SJSA1 (cell line): ENCODE results near the gene NHEJ1. TPM values are rescaled to one million over a fixed set of nuclear protein-coding genes. Genes with fewer than 3 reads are reported as not detected.
A peak's percentile ranks its signal among the peaks of the same experiment; 100 is the strongest.

ENCODE experiments used
- DNase-seq, 2 experiments: peaks; one replicate each; pipeline ENCODE4 v3.0.0-alpha.2; 2015 to 2020; ENCODE audit warnings: low spot score in 2 of 2, low read depth in 1 of 2
- H3K27ac ChIP-seq: fragments of 250-450 bp; sonication (Bioruptor Pico); 2 replicates; pipeline ENCODE4 v1.5.1; 2020; ENCODE audit warnings: mild to moderate bottlenecking, moderate library complexity
- H3K27me3 ChIP-seq: fragments of 250-450 bp; sonication (Bioruptor Pico); replicated peaks from 2 replicates; pipeline ENCODE4 v1.5.1; 2020; ENCODE audit warnings: mild to moderate bottlenecking, moderate library complexity
- H3K36me3 ChIP-seq: fragments of 250-450 bp; sonication (Bioruptor Pico); 2 replicates; pipeline ENCODE4 v1.5.1; 2020; ENCODE audit warnings: mild to moderate bottlenecking
- H3K4me1 ChIP-seq: fragments of 250-450 bp; sonication (Bioruptor Pico); replicated peaks from 2 replicates; pipeline ENCODE4 v1.6.1; 2021; ENCODE audit warnings: mild to moderate bottlenecking
- H3K4me3 ChIP-seq: fragments of 250-450 bp; sonication (Bioruptor Pico); 2 replicates; pipeline ENCODE4 v1.5.1; 2020; ENCODE audit warnings: mild to moderate bottlenecking
- H3K9me3 ChIP-seq: fragments of 250-450 bp; sonication (Bioruptor Pico); replicated peaks from 2 replicates; pipeline ENCODE4 v1.5.1; 2020; ENCODE audit warnings: mild to moderate bottlenecking
- total RNA-seq: library from RNA; depleted of rRNA; stranded (reverse); fragments of >200 nt; shearing (Covaris generic); gene quantifications from 2 replicates; pipeline ENCODE4 v1.2.3, GENCODE V29; 2014

Gene NHEJ1
- total RNA-seq, 1 experiment from 2014 or later, result 15.4 TPM

GRCh38 chr2:219177552-219178376 is 17.1 kb upstream of the NHEJ1 start, which contains the start of gene RETREG2:
Gene RETREG2 (plus strand): TSS chr2:219178275. CDS start chr2:219178353, 78 bp downstream.
- no peaks in the 10 kb centered on the region for H3K9me3 ChIP-seq
- H3K27ac ChIP-seq, result peak within 1 kb of the TSS; percentile 87
- peaks cover 17% of the 10 kb centered on the region for H3K4me1 ChIP-seq
- H3K27me3 ChIP-seq, result no peaks in the 10 kb centered on the region
- H3K36me3 ChIP-seq, result peaks cover 55% of the 10 kb centered on the region
- peak within 1 kb of the TSS; percentile 73 for H3K4me3 ChIP-seq
- peak; percentile 82 to 98 for DNase-seq

- Histone ChIP-seq H3K27me3 (no peaks in the 10 kb centered on the region), H3K4me1 (peaks cover 17% of the 10 kb centered on the region), H3K9me3 (no peaks in the 10 kb centered on the region), H3K36me3 (peaks cover 50% of the 10 kb centered on the region), H3K27ac (peak within 1 kb of the TSS; percentile 87), H3K4me3 (peak within 1 kb of the TSS; percentile 73)
- DNase-seq, result peak; percentile 79 to 87
Observed at GRCh38 chr2:219176818-219177551, 16.4 kb upstream of the NHEJ1 start, which contains the start of gene CNPPD1. Gene CNPPD1 (minus strand): TSS chr2:219176925. CDS start chr2:219176828, 97 bp downstream.

DNA sequence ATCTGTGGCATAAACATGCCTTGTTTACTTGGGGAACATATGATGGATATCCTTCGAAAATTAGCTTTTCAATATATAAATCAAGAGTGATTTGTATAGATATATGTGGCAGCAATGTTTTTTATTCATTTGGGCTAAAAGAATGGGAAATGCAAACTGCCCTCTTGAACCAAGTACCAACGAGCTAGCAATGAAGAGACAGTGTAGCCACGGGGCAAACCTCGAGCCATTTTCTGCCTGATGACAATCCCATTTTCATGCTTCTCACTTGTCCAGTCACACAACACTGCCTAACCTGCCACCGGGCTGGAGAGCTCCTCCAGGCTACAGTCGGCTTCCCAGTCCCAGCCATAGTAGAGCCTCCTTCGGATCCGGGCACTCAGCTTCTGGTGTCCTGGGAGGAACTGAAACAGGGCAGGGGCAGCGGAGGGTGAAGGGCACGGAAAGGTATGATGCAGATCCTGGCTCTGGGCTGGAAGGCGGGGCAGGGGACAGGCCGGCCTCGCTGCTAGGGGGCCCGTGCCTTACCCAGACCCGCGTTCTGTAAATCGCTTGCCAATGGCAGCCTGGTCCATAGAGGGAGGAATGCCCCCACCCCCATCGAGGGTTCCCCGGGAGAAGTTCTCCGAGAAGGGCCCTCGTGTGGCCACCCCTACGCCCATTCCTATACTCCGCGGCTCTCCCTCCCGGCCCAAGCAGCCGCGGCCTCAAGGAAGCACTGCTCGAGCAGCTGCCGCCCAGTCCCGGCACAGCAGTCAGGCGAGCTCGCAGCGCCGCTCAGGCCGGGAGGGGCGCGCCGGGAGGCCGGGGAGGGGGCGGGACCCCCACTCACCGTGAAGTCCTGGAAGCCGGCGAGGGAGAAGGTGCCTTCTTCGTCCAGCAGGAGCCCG is 15.6 kb upstream of the NHEJ1 start:
- Histone ChIP-seq H3K27me3 (no peaks in the 10 kb centered on the region), H3K4me1 (peaks cover 17% of the 10 kb centered on the region), H3K27ac (peak overlapping the region; percentile 87; the same call in 1 of the 2 replicates), H3K4me3 (peak overlapping the region; percentile 73), H3K9me3 (no peaks in the 10 kb centered on the region), H3K36me3 (peaks cover 41% of the 10 kb centered on the region)
- DNase-seq, result peak in 1 of 2 experiments; percentile 52

GRCh38 chr2:219175486-219175885 is 14.9 kb upstream of the NHEJ1 start:
- peak overlapping the region; percentile 73 for H3K4me3 ChIP-seq

GRCh38 chr2:219174801-219175200 is 14.2 kb upstream of the NHEJ1 start:
- H3K9me3 ChIP-seq, result no peaks in the 10 kb centered on the region
- H3K4me1 ChIP-seq, result peaks cover 17% of the 10 kb centered on the region
- no peak overlapping the region for H3K4me3 ChIP-seq
- no peak overlapping the region for H3K27ac ChIP-seq
- H3K36me3 ChIP-seq, result peaks cover 28% of the 10 kb centered on the region
- no peaks in the 10 kb centered on the region for H3K27me3 ChIP-seq
- no peak for DNase-seq

More at GRCh38 chr2:219175486-219175885, 14.9 kb upstream of the NHEJ1 start:
- H3K27me3 ChIP-seq, result no peaks in the 10 kb centered on the region
- no peak for DNase-seq
- H3K4me1 ChIP-seq, result peaks cover 17% of the 10 kb centered on the region
- H3K36me3 ChIP-seq, result peaks cover 35% of the 10 kb centered on the region
- no peaks in the 10 kb centered on the region for H3K9me3 ChIP-seq
- no peak overlapping the region for H3K27ac ChIP-seq

DNA sequence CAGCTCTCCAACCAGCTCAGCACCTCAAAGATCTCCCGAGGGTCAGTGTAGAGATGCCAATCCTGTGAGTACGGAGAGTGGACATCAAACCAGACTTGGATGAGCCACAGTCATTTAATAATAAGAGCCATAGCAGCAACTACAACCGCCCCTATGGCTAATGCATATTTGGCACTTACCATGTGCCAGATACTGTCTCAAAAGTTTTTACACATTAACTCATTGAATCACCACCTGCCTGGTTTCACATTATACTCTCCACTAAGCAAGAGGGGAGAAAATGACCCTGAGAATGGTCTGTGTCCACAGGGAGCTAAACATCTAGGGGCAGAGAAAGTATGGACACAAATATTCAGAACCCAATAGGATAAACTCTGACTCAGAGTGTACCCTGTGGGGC is 13.5 kb upstream of the NHEJ1 start:
- H3K27ac ChIP-seq, result no peak overlapping the region
- H3K36me3 ChIP-seq, result peaks cover 21% of the 10 kb centered on the region
- no peak overlapping the region for H3K4me3 ChIP-seq
- no peak for DNase-seq
- no peaks in the 10 kb centered on the region for H3K9me3 ChIP-seq
- peaks cover 15% of the 10 kb centered on the region for H3K4me1 ChIP-seq
- H3K27me3 ChIP-seq, result no peaks in the 10 kb centered on the region

DNA sequence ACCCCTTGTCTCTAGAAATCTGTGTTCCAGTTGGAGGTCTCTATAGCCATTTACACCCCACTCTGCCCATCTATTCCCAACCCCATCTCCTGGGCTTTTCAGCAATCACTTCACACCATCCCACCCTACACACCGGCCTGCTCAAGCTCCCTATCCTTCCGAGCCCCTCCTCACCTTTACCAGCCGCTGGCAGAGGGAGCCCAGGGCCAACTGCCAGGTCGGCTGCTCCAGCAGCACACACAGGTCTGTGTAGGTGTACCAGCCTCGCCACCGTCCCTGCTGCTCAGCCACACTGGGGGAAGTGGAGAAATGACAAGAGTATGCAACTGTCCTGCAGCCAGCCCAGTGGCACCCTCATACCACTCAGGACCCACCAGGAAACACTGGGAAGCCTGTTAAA is 12.6 kb upstream of the NHEJ1 start:
- H3K27me3 ChIP-seq, result no peaks in the 10 kb centered on the region
- no peak for DNase-seq
- no peaks in the 10 kb centered on the region for H3K9me3 ChIP-seq
- peaks cover 21% of the 10 kb centered on the region for H3K36me3 ChIP-seq
- H3K4me1 ChIP-seq, result peaks cover 9% of the 10 kb centered on the region
- H3K4me3 ChIP-seq, result no peak overlapping the region
- H3K27ac ChIP-seq, result no peak overlapping the region

DNA sequence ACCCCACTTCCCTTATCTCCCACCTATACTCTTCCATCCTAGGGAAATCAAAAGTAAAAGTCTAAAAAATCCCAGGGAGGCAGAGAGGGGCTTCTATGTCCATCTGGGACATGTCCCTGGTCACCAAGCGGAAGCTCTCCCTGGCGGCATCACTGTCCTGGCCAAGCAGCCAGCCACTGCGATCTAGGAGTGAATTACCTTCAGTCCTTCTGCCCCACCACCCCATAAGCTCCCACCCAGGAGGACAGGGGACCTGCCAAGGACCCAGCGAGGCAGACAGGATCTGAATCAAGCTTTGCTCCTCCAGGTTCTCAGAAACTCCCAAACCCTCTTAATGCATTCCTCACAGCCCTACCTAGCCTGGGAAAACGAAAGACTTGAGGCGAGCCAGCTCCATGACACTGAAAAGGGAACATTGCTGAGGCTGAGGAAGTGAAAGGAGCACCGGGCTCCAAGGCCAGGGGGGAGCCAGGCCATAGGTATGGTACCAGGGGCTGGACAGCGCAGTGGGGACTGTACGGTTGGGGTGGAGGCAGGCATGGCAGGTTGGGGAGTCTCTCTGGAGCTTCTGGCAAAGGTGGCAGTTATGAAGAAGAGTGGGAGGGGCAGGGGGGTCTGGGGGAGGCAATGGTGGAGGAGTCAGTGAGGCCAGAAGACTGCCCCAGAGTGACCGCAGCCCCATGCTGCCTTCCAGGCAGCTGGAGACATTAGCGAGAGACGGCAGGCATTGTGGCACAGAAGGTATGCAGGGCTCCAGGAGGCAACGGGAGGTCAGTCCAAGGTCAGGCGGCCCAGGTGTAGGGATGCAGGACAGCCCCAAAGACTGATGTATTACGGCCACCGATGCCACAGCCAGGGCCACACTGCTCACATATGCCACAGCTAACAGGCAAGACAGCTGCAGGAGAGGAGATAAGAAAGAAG is 11.9 kb upstream of the NHEJ1 start:
- no peak overlapping the region for H3K4me3 ChIP-seq
- no peak for DNase-seq
- H3K4me1 ChIP-seq, result peaks cover 9% of the 10 kb centered on the region
- H3K27ac ChIP-seq, result no peak overlapping the region
- peaks cover 21% of the 10 kb centered on the region for H3K36me3 ChIP-seq
- no peaks in the 10 kb centered on the region for H3K9me3 ChIP-seq
- H3K27me3 ChIP-seq, result no peaks in the 10 kb centered on the region

DNA sequence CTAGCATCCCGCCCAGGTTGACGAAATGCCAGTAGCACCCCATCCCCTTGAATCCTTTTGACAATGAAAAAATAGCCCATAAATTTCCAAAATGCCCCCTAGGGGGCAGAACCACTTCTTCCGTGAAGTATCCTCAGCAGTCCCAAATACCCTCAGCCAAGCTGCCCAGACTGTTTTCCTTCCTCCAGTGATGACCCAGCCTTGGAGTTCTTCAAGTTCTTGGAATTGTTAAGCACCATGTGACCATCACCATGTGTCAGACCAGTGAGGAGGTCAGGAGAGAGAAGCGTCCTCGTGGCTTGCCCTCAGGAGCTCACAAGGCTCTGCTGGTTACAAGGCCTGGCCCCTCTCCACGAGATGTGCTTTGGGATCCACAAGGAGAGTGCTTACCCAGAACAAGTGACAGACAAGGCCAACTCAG is 10.6 kb upstream of the NHEJ1 start:
- H3K27ac ChIP-seq, result no peak overlapping the region

GRCh38 chr2:219169930-219170654 is 9.5 kb upstream of the NHEJ1 start, which contains the start of gene SLC23A3:
Gene SLC23A3 (minus strand): TSS chr2:219170029. CDS start chr2:219169984, 45 bp downstream.
- Histone ChIP-seq H3K9me3 (no peaks in the 10 kb centered on the region), H3K27ac (no peak within 1 kb of the TSS), H3K36me3 (peaks cover 15% of the 10 kb centered on the region), H3K27me3 (no peaks in the 10 kb centered on the region), H3K4me3 (no peak within 1 kb of the TSS), H3K4me1 (no peaks in the 10 kb centered on the region)
- DNase-seq, result no peak

More for the DNA sequence above, 10.6 kb upstream of the NHEJ1 start:
- Histone ChIP-seq H3K27me3 (no peaks in the 10 kb centered on the region), H3K4me1 (peaks cover 7% of the 10 kb centered on the region), H3K4me3 (no peak overlapping the region), H3K9me3 (no peaks in the 10 kb centered on the region), H3K36me3 (peaks cover 17% of the 10 kb centered on the region)
- DNase-seq, result peak in 1 of 2 experiments; percentile 49

DNA sequence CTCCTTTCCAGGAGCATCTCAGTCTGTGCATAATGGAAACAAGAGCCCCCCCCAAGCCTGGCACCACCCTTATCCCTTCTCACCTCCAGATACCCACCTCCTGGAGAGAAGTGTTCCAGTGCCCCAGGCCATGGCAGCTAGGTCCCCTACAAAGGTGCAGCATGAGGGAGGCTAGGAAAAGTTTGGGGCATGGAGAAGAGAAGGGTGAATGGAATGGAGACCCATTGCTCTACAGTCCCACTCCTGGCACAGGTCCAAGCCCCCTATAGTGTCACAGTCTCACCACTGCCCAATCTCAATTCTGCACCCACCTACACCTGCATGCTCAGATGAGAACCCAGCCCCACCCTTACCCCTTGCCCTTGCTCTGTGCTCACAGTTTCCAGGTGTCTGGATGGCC is 8.3 kb upstream of the NHEJ1 start:
- no peak overlapping the region for H3K27ac ChIP-seq
- no peaks in the 10 kb centered on the region for H3K9me3 ChIP-seq
- H3K27me3 ChIP-seq, result no peaks in the 10 kb centered on the region
- no peaks in the 10 kb centered on the region for H3K4me1 ChIP-seq
- peaks cover 4% of the 10 kb centered on the region for H3K36me3 ChIP-seq
- no peak for DNase-seq
- H3K4me3 ChIP-seq, result no peak overlapping the region

DNA sequence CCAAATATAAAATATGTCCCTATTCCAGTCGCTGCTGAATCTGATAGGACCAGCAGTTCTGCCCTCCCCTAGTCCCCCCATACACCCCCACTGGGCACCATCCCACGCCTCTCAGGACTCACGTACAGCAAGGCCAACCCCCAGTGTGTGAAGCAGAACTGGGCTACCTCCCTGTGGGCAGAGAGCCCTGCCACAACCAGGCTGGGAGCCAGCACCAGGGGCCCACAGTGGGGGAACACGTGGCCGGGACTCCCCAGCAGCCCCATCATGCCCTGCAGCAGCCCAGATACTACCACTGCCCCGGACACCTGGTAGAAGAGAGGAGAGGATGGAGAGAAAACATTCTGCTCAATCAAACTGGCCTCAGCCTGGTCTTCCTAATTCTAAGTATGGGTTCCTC is 7.9 kb upstream of the NHEJ1 start:
- Histone ChIP-seq H3K4me3 (no peak overlapping the region), H3K27me3 (no peaks in the 10 kb centered on the region), H3K9me3 (no peaks in the 10 kb centered on the region), H3K36me3 (no peaks in the 10 kb centered on the region), H3K4me1 (no peaks in the 10 kb centered on the region), H3K27ac (no peak overlapping the region)
- DNase-seq, result no peak
